Activated naive CD8-positive, alpha-beta T cell treated with anti-CD3 and anti-CD28 coated beads, Interleukin-2, amount 50 U/mL, for 24 hours (primary cell): ENCODE data around the gene IMP3.

Source experiments
- ATAC-seq: fragments of 150-1000 bp; cut with Tn5 transposase; one replicate; pipeline ENCODE4 v1.10.0; 2021
- DNase-seq: peaks from one replicate; pipeline ENCODE4 v3.0.0; 2021
- H3K27ac Mint-ChIP-seq: one replicate; pipeline ENCODE4 v1.8.0; 2021; ENCODE audit warnings: mild to moderate bottlenecking, mixed read lengths
- H3K27me3 Mint-ChIP-seq: one replicate; pipeline ENCODE4 v1.8.0; 2021; ENCODE audit warnings: mixed read lengths
- H3K36me3 Mint-ChIP-seq: one replicate; pipeline ENCODE4 v1.8.0; 2021; ENCODE audit warnings: low read depth, mixed read lengths
- H3K4me1 Mint-ChIP-seq: one replicate; pipeline ENCODE4 v1.8.0; 2021; ENCODE audit warnings: mixed read lengths
- H3K4me3 Mint-ChIP-seq: one replicate; pipeline ENCODE4 v1.8.0; 2021; ENCODE audit warnings: mild to moderate bottlenecking, moderate library complexity, mixed read lengths
- H3K9me3 Mint-ChIP-seq: one replicate; pipeline ENCODE4 v1.8.0; 2021; ENCODE audit warnings: mixed read lengths

Gene IMP3

GRCh38 chr15:75625542-75626347 is 14.3 kb downstream of the IMP3 start, which contains the start of gene SNUPN:
Gene SNUPN (minus strand): TSS chr15:75625725. CDS start chr15:75621051, 4,674 bp downstream.
- ATAC-seq = peak; percentile 79
- peak; percentile 93 for DNase-seq
- Mint-ChIP-seq H3K4me1 (peaks cover 48% of the 10 kb centered on the region), H3K9me3 (no peaks in the 10 kb centered on the region), H3K27me3 (no peaks in the 10 kb centered on the region), H3K27ac (peak within 1 kb of the TSS; percentile 97), H3K4me3 (peak within 1 kb of the TSS; percentile 98), H3K36me3 (peaks cover 17% of the 10 kb centered on the region)

DNA sequence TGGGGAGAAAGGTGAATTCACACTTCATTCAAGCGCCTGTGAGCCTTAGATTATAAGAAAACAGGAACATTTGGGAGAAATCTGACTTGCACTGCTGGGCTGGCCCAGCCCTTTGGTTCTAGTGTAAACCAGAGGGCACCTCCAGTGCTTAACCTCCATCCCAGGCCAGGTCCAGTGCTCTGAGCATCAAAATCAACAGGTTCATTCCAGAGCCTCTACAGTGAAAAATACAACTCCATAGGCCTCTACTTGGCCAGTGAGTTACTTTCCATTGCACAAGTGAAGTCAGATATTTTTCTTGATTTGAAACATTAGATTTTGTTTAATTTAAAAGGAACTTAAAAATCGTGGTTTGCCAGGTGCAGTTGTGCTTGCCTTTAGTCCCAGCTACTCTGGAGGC is 17.5 kb downstream of the IMP3 start:
- peak overlapping the region; percentile 34 for H3K4me3 Mint-ChIP-seq

GRCh38 chr15:75620841-75621391 is 19.1 kb downstream of the IMP3 start:
- H3K27me3 Mint-ChIP-seq = no peaks in the 10 kb centered on the region
- H3K36me3 Mint-ChIP-seq = peaks cover 39% of the 10 kb centered on the region
- peak overlapping the region; percentile 94 for H3K27ac Mint-ChIP-seq
- ATAC-seq = peak; percentile 29
- H3K9me3 Mint-ChIP-seq = no peaks in the 10 kb centered on the region
- DNase-seq = no peak
- H3K4me3 Mint-ChIP-seq = peak overlapping the region; percentile 69
- H3K4me1 Mint-ChIP-seq = peaks cover 49% of the 10 kb centered on the region

More for the DNA sequence above, 17.5 kb downstream of the IMP3 start:
- Mint-ChIP-seq H3K27me3 (no peaks in the 10 kb centered on the region), H3K4me1 (peaks cover 61% of the 10 kb centered on the region), H3K9me3 (no peaks in the 10 kb centered on the region), H3K27ac (peak overlapping the region; percentile 94), H3K36me3 (peaks cover 28% of the 10 kb centered on the region)
- DNase-seq (no peak), ATAC-seq (no peak)

DNA sequence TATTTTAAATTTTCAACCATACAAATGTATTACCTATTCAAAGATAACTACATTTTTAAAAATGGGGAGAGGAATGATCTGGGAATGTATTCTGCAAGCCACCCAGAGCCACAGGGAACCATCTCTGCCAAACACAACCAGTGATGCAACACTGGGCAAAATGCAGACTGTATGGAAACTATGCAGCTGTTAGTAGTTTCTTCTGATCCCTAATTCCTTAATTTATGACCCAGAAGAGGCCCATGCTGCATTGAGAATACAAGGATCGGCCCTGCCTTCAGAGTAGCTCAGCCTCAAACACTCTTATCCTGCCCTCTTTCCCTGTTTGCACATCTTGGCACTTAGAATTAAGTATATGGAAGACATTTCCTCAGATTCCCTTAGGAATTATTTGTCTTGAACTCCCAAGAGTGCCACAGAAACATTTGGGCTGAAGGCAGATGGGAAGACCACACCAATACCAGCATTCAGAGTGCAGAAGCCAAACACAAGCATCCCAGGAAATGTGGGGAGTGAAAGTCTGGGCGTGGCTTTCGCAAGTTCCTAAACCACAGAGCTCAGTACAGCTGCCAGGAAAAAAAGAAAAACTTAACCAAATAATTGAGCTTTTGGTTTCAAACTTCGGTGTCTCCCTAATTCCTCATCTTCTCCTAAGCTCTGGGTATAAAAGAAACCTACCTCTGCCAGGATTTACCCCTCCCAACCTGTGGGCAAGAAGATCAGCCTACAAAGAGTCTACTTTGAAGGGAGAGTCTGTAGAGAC is 19.8 kb downstream of the IMP3 start:
- Mint-ChIP-seq H3K27me3 (no peaks in the 10 kb centered on the region), H3K27ac (peak overlapping the region; percentile 94), H3K9me3 (no peaks in the 10 kb centered on the region), H3K4me3 (peak overlapping the region; percentile 69), H3K4me1 (peaks cover 47% of the 10 kb centered on the region), H3K36me3 (peaks cover 43% of the 10 kb centered on the region)
- ATAC-seq (no peak), DNase-seq (no peak)

DNA sequence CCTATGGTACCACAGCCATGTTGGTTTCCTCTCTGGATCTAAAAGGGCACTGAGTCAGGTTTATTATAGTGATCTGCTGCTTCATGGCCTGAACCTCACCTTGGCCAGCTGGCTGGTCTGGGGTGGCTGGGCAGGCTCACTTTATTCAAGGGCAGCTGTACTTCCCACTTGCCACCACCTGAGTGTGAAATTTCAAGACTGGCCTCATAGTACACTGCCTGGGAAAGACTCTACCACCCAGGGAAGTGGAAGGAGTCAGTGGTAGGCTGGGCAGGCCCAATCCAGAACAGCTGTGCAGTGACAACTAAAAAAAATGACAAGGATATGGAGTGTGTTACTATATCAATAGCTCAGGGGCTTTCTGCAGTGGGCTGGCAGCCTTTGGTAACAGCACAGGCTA is 23.3 kb downstream of the IMP3 start:
- peak overlapping the region; percentile 8 for H3K27ac Mint-ChIP-seq
- ATAC-seq (no peak), DNase-seq (no peak)
- H3K4me1 Mint-ChIP-seq = peaks cover 31% of the 10 kb centered on the region
- no peaks in the 10 kb centered on the region for H3K27me3 Mint-ChIP-seq
- no peaks in the 10 kb centered on the region for H3K9me3 Mint-ChIP-seq
- H3K36me3 Mint-ChIP-seq = peaks cover 55% of the 10 kb centered on the region
- H3K4me3 Mint-ChIP-seq = no peak overlapping the region

GRCh38 chr15:75606711-75607699 is 33.0 kb downstream of the IMP3 start:
- Mint-ChIP-seq H3K27me3 (no peaks in the 10 kb centered on the region), H3K9me3 (no peaks in the 10 kb centered on the region), H3K4me3 (peak overlapping the region; percentile 37), H3K4me1 (peaks cover 37% of the 10 kb centered on the region), H3K36me3 (peaks cover 46% of the 10 kb centered on the region), H3K27ac (peak overlapping the region; percentile 79)
- DNase-seq (no peak), ATAC-seq (peak; percentile 76)

- DNase-seq (no peak), ATAC-seq (no peak)
- Mint-ChIP-seq H3K4me3 (peak overlapping the region; percentile 1), H3K27me3 (no peaks in the 10 kb centered on the region), H3K9me3 (no peaks in the 10 kb centered on the region), H3K27ac (peak overlapping the region; percentile 79), H3K36me3 (peaks cover 48% of the 10 kb centered on the region), H3K4me1 (peaks cover 37% of the 10 kb centered on the region)
Measured at GRCh38 chr15:75606026-75606425, 34.0 kb downstream of the IMP3 start.

- peaks cover 57% of the 10 kb centered on the region for H3K36me3 Mint-ChIP-seq
- ATAC-seq = no peak
- H3K27ac Mint-ChIP-seq = no peak overlapping the region
- no peak overlapping the region for H3K4me3 Mint-ChIP-seq
- H3K27me3 Mint-ChIP-seq = no peaks in the 10 kb centered on the region
- DNase-seq = no peak
- H3K4me1 Mint-ChIP-seq = peaks cover 17% of the 10 kb centered on the region
- H3K9me3 Mint-ChIP-seq = no peaks in the 10 kb centered on the region
Measured at GRCh38 chr15:75599401-75599800, 40.6 kb downstream of the IMP3 start.

DNA sequence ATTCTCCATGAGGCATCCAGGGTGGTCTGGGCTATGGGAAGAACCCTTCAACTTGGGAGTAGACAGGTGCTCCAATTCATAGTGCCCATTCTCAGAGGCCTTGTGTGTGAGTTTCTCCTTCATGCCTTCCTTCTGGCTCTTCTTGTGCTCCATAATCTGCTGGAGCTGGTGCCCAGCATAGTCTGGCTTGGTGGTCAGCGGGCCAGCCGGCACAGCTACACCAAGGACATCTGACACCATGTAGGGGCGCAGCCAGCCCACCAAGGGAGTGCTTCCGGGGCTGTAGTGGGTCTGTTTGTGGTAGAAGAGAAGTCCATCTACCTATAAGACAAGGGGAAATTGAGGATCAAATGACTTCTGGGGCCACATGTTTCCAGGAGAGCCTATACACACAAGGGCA is 41.7 kb downstream of the IMP3 start:
- Mint-ChIP-seq H3K4me3 (no peak overlapping the region), H3K9me3 (no peaks in the 10 kb centered on the region), H3K27me3 (no peaks in the 10 kb centered on the region), H3K27ac (peak overlapping the region; percentile 56), H3K4me1 (peaks cover 17% of the 10 kb centered on the region), H3K36me3 (peaks cover 57% of the 10 kb centered on the region)
- ATAC-seq (no peak), DNase-seq (no peak)

- DNase-seq = peak; percentile 22
- peak; percentile 28 for ATAC-seq
- peaks cover 57% of the 10 kb centered on the region for H3K36me3 Mint-ChIP-seq
- peaks cover 17% of the 10 kb centered on the region for H3K4me1 Mint-ChIP-seq
- no peaks in the 10 kb centered on the region for H3K9me3 Mint-ChIP-seq
- no peaks in the 10 kb centered on the region for H3K27me3 Mint-ChIP-seq
- peak overlapping the region; percentile 83 for H3K27ac Mint-ChIP-seq
- no peak overlapping the region for H3K4me3 Mint-ChIP-seq
Measured at GRCh38 chr15:75597667-75598341, 42.2 kb downstream of the IMP3 start.

GRCh38 chr15:75596703-75597345 is 43.2 kb downstream of the IMP3 start:
- no peak for ATAC-seq
- H3K4me1 Mint-ChIP-seq = peaks cover 17% of the 10 kb centered on the region
- peaks cover 62% of the 10 kb centered on the region for H3K36me3 Mint-ChIP-seq
- H3K27me3 Mint-ChIP-seq = no peaks in the 10 kb centered on the region
- H3K4me3 Mint-ChIP-seq = no peak overlapping the region
- DNase-seq = no peak
- peak overlapping the region; percentile 83 for H3K27ac Mint-ChIP-seq
- H3K9me3 Mint-ChIP-seq = no peaks in the 10 kb centered on the region

GRCh38 chr15:75594276-75594675 is 45.7 kb downstream of the IMP3 start:
- DNase-seq = no peak
- Mint-ChIP-seq H3K9me3 (no peaks in the 10 kb centered on the region), H3K4me1 (peaks cover 24% of the 10 kb centered on the region), H3K4me3 (no peak overlapping the region), H3K27ac (no peak overlapping the region), H3K36me3 (peaks cover 54% of the 10 kb centered on the region), H3K27me3 (no peaks in the 10 kb centered on the region)
- no peak for ATAC-seq
